OCI-M2 (cell line): Measurements from ENCODE around the gene COL4A1.

Source experiments
- DNase-seq: peaks from one replicate; lab custom pipeline; 2025; ENCODE audit not compliant: unreplicated experiment; lab: John Stamatoyannopoulos, UW

The COL4A1 gene

DNA sequence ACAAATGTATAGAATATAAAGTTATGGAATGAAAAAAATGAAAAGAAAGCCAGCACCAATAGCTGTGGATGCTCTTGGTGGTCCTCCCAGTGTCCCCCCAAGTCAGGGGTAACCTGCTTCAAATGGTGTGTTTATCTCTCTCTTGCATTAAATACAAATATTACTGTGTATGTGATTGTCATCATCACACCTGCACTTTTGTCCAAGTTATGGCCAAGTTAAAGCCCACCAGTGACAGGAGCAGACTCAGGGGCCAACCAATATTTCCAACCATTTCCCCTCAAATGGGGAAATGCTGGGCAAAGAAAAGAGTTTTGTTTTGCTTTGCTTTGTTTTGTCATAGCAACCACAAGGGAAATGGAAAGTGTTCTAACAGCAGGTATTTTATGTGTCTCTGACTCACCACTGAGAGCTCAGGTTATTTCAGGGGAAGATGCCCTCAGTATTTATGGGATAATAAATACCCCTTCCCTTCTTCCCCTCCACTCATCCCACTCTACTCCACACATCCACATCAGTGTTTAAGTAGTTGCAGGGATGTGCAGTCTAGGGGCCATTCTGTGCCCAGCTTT is 133.6 kb downstream of the COL4A1 start:
- no peak for DNase-seq

DNA sequence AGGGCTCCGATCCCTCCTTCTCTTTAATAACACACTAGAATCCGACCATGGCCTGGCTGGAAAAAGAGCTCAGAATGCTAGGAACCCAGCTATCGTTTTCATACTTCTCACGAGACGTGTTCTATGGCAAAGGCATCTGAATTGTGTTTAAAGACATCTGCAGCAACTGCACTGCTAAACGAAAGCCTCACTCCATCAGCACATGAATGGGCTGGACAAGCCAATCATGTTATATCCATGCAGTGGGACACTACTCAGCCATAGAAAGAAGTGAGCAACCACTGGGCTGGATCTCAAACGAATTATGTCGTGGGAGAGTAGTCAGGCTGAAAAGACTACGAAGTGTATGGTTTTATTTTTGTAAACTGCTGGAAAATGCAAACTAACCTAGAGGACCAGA is 136.1 kb downstream of the COL4A1 start:
- DNase-seq: no peak

DNA sequence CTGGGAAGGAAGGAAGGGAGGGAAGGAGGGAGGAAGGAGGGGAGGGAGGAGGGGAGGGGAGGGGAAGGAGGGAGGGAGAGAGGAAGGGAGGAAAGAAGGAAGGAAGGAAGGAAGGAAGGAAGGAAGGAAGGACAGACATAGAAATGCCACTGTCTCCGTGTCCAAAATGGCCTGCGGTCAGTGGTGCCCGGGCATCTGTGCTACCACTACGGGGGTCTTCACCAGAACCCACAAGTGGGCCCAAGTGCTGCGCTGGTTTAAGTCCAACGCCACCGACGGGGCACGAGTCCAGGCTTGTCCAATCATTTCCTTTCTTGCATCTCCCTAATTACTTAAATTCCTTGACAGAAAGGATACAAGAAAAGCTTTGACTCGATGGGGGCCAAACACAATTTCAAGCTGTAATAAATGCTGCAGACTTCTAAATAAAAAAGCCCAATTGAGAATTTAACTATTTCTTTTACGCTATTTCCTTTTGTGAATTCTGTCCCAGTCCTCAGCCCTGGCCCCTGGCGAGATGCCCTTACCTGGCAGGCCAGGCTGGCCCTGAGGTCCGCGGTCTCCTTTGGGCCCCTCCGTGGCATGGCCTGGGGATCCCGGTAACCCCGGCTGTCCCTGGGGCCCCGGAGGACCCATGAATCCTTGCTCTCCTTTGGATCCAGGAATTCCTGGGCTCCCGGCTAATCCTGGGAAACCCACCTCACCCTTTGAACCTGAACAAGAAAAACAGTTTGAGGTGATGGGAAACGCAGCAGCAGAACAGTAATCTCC is 136.8 kb downstream of the COL4A1 start:
- no peak for DNase-seq

DNA sequence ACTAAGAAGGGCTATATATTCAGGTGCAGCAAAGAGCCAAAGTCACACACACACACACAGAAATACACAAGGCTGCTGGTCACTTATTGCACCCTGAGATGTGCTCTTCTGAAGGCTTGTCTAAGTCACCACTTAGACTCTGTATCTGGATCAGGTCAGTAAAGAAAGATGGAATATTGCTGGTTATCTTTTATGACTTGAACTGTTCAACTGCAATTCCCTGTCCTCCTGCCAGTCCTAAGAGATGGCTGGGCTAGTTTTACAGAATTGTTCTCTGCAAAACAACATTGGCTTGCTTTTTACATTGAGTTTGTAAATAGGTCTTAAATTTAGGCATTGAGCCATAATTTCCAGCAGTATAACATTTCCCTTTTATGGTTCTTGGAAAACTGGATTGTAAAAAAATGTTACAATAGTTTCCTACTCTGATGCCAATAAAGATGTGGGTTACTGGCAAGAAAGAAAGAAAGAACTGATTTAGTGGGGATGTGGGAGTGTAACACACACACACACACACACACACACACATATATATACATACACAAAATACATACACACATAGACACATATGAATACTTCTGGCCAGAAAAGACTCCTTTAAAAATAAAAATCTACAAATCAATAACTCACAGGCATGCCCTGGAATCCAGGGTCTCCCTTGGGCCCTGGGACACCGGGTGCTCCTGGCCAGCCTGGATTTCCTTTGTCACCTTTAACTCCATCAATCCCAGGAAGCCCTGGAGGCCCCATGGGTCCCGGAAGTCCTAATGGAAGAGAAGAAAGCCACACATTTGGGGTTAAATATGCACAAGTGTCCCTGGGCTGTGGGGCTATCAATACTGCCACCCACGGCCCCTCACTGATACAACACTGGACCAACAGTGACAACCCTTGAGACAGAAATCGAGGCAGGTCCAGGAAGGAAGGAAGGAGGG is 137.7 kb downstream of the COL4A1 start:
- no peak for DNase-seq

DNA sequence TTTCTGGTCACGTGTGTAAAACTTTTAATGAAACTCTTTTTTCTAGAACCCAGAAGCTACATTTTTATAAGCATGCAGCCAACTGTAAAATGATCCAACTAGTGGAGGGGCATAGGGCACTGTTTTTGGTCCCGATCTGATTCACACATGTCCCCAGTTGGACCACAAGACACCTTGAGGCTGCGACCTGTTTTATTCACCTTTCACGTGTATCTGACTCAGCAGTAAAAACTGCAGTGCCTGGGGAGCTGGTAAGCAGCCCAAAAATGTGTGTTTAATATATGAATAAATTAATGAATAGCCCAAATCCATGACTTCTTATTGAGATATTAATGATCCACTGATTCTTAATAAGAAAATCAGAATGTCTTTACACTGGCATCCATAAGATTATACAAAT is 140.4 kb downstream of the COL4A1 start:
- no peak for DNase-seq

DNA sequence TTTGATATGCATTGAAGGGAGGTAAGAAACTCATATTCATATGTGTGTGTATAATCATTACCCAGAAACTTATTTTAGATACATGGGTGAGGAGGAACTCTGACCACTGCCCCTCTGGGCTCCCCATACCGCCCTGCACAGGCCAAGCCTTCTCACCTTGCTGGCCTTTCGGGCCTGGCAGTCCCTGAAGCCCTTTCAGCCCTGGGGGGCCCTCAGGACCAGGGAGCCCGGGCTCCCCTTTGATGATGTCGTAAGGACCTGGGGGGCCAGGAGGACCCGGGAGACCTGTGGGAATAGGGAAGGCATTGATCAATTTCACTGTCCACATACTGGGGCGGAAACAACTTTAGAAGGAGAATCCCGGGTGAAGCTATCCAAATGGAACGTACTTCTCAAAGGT is 142.3 kb downstream of the COL4A1 start:
- DNase-seq: no peak

DNA sequence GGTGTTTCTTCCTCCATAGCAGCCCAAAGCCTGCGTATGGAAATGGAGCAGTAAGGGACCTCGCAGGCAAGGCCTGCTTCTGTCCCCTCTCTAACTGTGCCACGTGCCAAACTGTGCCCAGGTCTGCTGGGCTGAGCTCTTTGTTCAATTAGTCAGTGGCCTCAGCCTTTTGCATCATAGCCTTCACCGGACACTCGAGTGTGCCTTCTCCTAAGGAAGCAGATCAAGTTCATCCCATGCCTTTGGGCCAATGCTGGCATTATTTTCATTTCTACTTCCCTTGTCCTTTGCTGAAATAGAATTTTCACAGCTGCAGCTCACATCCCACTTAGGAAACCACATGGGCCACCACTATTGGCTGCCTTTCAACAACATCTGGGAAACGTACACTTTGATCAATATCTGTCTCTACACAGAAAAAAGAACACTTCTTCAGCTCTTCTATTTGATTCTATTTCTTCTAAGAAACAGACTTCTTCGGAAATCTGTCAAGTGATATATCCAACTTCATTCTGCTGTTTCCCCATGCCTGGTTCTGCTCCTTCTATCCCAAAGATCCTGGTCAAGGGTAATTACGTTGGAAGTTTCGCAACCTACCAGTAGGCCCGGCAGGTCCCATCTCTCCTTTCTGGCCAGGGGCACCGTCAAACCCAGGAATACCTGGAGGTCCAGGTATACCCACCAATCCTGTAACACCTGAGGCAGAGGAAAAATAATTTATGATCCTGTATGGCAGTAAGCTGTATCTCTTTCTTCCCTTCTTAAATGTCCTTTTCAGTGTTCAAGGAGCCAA is 143.9 kb downstream of the COL4A1 start:
- DNase-seq: no peak

DNA sequence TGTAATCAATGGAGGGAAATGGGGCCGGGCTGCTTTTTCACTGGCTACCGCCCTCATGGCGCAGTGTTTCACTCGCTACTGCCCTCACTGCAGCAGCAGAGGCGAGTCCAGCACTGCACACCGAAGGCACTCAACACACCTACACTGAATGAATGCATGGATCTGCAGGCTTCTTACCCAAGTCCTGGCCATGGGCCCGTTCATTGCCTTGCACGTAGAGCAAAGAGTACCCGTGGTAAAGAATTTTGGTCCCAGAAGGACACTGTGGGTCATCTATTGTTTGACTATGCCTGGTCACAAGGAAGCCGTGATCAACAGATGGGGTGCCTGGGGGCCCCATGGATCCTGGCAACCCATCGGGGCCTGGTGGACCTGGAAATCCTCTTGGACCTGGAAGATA is 144.9 kb downstream of the COL4A1 start:
- no peak for DNase-seq

DNA sequence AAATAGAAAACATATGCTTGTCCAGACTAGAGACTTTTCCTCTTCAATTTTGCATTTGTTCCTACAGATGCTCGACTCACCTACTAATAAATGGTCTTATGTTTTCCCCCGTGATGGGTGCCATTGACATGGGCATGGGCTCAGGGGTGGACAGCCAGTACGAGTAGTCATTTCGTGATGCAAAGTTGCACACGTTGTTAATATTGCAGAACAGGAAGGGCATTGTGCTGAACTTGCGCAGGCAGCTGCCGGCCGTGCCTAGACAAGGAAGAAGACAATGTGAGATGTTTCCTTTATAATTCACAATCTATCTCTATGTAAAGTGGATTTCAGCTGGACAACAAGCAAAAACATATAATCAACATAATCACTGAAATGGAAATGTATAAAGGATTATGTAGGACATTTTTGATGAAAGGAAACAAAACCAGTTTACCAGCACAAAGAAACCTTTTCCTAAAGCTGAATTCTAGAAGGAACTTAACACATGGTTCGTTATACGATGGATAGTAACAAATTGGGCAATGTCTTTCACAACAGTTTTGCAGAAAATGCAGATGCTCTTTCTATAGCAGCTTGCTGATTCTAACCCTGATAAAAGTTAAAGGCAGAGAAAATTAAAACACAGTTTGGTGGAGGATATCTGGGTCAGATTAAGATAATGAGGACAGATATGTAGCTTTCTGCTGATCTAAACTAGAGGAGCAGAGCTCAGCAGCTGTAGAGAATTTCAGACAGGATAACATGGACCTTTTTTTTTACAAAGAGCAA is 145.7 kb downstream of the COL4A1 start:
- no peak for DNase-seq

DNA sequence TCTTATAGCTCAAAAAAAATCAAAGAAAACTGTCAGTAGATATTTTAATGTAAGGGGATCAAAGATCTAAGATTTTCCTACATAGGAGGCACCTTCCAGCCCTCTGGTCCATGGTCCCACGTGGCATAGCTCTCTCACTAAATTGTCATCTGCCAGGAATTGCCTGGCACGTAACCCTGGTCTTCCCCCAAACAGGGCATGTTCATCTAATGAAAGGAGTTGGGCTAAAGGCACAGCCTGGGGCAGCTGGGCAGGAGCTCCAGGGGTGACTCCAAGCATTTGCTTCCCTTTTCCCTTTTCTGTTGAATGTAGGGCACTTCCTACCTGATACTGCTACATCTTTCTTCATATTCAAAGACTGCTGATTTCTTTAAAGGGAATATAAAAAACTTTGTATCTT is 148.7 kb downstream of the COL4A1 start:
- DNase-seq: no peak

DNA sequence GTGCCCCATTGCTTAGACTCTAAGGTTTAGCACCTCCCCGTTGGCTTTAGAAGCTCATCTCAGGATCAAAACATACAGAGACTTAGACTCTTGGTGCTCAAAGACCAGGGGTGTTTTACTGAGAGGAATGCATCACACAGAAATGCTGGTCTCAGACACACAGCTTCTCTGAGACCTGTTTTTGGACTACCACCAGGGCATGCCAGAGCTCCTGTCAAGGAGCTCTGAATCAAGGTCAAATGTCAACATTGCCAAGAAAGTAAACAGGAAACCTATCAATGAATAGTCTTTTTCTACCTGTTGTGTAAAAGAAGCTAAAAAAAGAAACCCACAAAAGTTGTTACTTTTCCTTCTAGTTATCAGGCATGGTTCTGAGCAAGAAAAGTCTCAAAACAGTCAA is 149.2 kb downstream of the COL4A1 start:
- DNase-seq: no peak

DNA sequence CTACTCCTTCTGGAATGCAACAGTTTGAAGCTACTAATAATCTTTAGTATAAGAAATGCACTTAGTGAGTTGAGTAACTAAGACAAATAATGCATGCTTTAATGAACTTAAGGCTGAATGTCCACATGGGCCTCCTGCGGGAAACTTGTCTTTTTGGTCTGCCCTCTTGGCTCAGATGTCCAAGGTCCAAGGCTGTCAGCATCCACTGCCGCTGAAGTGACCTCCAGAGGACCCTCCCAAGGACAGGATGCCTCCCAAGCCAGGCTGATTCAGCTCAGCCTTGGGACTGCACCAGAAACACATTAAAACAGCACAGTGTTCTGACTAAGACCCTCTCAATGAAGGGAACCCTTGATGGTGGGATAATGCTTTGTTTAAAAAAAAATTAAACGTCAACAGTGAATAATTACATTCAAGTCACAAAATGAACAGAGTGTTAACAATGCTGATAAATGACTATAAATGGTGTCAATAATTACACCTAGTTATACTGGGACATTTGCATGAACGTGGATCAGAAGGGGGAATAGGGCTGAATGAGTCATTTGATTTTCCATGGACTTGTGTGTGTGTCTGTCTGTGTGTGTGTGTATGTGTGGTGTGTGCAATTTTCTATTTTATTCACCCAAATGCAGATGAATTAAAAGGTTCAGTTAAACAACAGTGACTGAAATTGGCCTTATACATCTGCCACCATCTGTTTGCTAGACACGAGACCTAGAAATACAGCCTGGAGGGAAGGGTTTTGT is 150.5 kb downstream of the COL4A1 start:
- DNase-seq: no peak

DNA sequence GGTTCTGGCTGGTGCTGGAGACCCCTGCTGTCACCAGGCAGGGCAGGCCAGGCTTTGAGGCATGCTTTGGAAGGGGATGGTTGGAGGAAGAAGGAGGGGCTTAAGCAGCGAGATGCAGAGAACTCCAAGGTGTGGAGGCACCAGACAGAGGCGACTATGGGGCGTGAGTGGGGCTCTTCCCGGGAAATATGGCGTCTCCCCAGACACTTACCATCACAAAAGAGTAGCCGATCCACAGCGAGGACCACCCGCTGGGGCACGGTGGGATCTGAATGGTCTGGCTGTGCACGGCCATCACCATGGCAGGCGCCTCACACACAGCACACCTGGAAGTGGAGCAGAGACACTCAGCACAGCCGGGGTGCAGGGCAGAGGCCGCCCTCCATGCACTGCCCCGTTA is 151.9 kb downstream of the COL4A1 start:
- DNase-seq: no peak

DNA sequence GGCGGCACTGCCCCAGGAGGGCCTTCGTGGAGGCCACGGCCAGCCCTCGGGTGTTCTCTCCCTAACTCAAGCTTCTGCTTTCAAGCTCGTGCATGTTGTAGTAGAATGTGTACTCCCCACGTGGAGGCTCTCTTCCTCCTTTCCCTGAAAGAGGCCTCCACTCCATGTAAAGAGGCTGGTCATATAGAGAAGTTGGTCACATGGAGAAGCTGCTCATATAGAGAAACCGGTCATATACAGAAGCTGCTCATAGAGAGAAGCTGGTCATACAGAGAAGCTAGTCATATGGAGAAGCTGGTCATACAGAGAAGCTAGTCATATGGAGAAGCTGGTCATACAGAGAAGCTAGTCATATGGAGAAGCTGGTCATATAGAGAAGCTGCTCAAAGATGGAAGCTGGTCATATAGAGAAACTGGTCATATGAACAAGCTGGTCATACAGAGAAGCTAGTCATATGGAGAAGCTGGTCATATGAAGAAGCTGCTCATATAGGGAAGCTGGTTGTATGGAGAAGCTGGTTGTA is 152.5 kb downstream of the COL4A1 start:
- no peak for DNase-seq

DNA sequence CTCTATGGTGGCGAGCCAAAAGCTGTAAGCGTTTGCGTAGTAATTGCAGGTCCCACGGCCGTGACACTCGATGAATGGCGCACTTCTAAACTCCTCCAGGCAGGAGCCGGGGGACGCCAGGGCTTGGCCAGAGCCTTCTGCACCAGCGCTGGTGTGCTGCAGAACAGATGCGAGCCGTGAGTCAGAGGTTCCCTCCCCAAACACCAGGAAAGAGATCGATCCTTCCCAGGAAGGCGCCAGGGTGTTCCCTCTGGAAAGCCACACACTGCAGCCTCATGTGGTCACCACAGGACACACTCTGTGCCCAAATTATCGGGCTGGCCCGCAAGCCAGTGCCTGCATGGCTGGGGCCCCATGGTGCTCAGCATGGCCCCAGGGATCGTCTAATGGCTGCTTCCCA is 154.6 kb downstream of the COL4A1 start:
- DNase-seq: no peak

DNA sequence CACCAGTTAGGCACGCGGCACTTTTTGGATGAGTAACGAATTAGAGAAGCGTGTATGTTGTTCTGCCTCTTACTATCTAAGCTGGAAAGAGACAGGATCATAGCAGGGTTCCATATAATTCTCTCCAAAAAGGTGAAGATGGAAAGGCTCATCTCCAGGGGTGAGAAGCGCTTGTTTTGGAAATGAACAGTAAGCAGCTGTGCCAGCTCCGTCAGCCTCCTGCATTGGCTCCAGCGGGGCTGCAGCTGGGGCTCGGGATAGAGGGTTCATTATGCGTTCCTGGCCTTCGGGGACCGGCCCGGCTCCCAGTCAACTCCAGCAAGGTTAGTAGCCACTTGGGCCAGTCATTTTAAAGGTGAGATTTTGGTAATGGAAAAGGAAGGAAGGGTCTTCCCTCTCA is 155.5 kb downstream of the COL4A1 start:
- DNase-seq: no peak

DNA sequence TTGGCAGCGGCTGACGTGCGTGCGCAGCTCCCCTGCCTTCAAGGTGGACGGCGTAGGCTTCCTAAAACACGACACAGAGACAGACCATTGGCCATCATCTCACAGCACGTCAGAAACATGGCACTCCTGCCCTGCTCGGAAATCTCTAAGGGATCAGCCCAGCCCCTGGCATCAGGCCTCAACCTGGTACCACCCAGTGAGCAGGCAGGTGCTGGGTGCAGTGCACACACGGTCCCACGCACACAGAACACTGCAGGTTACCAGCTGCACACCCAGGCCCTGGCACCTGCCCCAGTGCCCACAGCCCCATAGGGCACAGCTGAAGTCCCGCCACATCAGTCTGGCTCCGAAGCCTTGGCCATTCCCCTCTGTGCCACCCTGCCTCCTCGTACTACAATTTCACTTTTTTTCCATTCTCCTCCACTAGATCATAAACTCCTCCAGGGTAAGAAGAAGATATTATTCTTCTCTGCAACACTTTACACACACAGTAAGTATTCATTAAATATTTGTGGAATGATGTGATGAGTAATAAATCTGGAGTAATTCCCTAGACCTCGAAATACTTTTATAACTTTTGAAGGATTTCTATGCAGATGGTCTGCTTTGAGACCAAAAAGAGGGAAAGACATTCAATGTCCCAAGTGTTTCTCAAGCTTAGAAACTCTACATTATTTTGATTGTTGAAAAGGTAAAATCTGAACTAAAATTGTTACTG is 156.4 kb downstream of the COL4A1 start:
- DNase-seq: no peak

DNA sequence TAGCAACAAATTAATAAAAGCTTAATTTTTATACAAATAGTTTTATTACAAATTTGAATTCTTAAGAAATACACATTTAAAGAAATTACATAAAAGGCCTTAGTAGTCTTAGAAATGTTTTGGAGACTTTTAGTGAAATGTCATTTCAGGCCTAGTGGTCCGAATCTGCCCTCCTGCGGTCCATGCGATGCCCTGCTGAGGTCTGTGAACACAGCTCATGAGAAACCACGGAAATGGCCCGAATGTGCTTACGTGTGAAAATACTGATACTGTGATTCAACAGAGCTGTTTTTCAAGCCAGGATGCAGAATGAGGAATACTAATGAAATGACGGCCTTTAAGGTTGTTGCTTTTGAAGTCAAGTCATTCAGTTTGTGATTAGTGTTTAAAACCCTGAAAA is 157.9 kb downstream of the COL4A1 start:
- no peak for DNase-seq

DNA sequence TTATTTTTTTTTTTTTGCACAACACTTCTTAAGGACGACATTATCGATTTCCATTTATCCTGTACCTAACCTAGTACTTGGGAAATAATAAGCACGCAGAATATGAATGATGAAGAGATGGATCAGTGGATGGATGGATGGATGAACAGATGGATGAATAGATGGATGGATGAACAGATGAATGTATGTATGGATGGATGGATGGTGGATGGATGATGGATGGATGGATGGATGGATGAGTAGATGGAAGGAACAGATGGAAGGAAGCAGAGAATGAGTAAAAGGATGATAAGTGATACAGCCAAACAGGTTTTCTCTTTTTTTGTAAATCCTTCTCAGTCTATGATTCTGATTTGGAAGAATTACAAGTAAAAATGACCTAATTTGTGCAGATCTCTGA is 166.9 kb downstream of the COL4A1 start:
- no peak for DNase-seq
